Stimulated activated CD4-positive, alpha-beta T cell treated with anti-CD3 and anti-CD28 coated beads, Interleukin-15, amount 100 ng/mL, for 48 hours (primary cell): ENCODE data around the gene ADCY2.

Source experiments
- DNase-seq, 2 donors: peaks; one replicate each; pipeline ENCODE4 v3.0.0-alpha.2; 2020; ENCODE audit warnings: low read depth in 2 of 2

Gene ADCY2

DNA sequence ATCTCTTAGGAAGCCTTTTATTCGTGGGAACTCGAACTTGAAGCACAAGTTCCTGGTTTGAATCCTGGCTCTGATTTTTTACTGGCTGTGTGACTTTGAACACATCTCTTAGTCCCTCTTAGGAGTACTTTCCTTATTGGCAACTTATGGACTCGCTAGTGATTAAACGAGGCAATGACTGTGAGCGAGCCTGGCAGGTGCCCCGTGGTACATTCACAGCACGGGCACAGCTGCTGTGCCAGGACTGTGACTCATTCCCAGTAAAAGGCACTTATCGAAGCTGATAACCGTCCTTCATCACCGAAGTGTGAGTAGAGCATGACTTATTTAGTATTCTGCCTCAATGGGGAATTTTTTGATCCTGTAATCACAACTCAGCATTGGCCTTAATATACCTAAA lies 432.3 kb downstream of the ADCY2 start:
- DNase-seq: no peak

DNA sequence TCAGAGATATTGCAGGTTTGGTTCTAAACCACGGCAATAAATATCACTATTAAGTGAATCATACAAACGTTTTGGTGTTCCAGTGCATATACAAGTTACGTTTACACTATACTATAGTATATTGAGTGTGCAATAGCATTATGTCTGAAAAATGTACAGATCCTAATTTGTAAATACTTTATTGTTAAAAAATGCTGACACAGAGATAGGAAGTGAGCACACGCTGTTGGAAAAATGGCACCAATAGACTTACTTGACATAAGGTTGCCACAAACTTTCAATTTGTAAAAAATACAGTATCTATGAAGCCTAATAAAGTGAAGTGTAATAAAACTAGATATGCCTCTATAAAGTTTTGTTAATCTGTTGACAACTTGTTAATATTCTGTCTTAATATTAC lies 439.0 kb downstream of the ADCY2 start:
- DNase-seq: no peak

DNA sequence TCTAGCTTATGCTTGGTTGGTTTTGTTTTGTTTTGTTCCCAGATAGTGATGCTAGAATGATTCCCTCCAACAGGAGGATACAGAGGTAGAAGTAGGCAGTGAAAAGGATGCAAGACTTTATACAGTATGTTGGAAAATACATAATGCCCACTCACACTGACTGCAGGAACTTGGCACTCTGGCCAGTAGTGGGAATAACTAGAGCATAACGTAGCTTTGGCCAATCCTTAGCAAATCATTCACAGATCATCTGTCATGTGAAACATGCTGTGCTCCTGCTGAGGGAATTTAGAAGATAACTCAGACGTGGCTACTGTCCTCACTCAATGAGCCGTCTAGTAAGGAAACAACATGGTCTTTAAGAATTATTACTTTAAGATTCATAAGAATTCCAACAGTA lies 441.5 kb downstream of the ADCY2 start:
- DNase-seq: no peak

DNA sequence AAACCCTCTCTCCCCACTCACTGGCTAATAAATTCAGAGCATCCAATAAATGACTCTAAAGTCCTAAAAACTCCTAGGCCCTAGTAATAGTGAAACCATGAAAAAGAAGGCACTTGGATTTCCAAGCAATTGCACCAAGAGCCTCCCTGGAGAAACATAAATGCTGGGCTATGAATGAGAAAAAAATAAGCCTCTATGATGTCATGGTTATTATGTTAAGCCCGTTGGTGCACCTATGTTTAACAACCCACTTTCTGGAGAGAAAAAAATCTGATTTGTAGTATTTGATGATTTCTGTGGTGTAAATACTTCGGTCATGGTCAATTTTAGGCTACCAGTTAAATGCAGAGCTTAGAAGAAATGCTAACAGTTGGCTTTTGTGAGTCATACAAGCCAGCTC lies 446.6 kb downstream of the ADCY2 start:
- no peak for DNase-seq

DNA sequence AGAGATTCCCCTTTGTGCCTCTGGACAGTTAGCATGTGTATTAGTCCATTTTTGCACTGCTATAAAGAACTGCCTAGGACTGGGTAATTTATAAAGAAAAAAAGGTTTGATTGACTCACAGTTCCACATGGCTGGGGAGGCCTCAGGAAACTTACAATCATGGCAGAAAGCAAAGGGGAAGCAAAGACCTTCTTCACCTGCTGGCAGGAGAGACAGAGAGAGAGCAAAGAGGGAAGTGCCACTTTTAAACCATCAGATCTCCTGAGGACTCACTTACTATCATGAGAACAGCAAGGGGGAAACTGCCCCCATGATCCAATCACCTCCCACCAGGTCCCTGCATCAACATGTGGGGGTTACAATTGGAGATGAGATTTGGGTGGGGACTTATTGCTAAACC lies 449.0 kb downstream of the ADCY2 start:
- DNase-seq: no peak

DNA sequence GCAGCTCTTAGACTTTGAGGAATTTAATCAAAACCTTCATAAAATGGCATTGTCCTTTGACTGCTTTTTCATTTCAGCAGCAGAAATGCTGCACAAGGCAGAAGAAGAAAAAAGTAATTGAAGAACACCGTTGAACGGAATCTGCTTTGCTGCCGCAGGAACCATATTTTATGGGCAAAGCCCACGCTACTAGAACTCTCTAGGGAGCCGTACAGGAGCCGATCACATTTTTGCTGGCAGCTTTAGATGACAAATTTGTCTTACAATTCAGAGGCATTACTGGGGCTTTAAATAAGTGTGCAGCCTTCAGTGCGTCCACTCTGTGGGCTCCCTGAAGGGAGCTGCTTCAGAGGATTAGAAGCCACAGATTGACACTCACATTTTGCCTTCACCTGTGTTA lies 449.6 kb downstream of the ADCY2 start:
- no peak for DNase-seq

DNA sequence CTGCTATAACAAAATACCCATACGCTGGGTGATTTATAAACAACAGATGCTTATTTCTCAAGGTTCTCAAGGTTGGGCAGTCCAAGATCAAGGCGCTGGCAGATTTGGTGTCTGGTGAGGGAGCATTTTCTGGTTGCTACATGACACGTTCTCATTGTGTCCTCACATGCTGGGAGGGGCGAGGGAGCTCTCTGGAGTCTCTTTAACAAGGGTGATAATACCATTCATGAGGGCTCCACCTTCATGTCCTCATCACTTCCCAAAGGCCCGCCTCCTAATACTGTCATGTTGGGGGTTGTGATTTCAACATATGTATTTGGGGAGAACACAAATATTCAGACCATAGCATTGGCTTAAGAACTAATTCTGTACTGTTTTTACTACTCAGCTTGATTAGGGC lies 450.4 kb downstream of the ADCY2 start:
- DNase-seq: no peak

DNA sequence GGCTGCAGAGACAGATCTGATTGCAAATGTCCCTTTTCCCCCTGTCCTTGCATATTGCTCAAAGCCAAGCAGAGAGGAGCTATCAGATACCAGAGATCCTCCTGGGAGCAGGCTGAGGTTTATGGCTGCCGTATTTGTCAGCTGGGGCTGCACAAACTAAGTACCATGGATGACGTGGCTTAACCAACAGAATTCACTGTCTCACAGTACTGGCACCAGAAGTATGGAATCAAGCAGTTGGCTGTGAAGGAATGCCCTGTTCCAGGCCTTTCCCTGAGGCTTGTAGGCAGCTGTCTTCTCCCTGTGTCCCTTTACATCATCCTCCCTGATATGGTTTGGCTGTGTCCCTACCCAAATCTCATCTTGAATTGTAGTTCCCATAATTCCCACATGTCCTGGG lies 452.4 kb downstream of the ADCY2 start:
- DNase-seq: no peak

DNA sequence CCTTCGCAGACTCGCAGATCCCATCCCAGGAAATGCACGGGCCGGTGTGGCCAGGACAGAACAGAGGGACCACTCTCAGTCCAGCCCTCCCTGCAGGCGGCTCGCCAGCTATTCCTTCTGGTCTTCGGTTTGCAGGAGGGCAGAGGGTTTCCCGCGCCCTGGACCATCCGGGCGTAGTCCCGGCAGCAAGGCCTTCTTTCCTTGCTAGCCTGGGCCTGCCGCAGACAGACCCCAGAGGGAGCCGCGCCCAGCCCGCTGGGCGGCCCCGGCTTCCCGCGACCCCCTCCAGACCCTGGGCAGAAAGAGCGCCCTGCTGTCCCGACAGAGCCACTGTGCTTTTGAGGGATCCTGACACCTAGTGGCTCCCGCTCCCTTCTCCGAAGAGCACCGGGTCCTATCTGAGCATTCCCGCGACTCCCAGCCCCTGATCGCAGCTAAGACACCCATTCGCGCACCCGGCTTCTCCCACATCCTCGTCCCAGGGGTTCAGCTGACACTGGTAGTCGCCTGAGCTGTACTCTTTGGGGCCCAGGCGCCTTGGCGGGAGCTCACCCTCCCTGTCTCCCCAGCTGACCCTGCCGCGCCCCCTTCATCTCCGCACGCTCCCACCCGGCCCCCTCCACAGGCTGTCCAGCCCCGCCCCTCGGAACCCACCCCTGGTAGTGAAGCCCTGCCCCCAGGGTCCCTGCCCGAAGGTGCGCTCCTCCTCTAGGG lies 453.9 kb downstream of the ADCY2 start:
- DNase-seq: no peak

DNA sequence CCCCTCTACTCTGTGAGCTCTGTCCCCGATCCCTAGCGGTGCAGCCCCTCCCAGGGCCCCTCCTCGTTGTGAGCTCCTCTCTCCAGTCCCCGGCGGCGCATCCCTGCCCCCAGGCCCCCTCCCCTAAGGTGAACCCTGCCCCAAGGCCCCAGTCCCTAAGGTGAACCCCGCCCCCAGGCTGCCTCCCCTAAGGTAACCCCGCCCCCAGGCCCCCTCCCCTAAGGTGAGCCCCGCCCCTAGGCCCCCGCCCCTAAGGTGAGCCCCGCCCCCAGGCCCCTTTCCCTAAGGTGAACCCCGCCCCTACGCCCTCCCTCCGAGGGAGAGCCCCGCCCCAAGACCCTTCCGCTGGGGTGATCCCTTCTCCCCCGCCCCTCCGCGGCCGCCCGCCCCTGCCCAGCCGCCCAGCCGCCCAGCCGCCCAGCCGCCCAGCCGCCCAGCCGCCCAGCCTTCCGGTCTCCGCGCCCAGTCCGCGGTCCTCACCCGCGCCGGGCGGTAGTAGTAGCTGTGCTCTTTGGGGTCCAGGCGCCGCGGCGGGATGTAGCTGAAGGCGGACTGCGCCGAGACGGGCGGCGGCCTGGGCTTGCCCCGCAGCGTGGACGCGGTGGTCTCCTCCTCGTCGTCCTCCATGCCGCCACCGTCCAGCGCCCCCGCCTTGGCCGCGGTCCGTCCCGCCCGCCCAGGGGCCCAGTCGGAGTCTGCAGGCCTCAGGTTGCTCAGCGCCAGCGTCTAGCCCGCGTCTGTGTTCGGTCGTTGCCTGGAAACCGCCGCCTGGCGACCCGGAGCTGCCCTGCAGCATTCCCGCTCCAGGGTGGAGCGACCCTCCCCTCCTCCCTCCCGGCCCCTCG lies 454.7 kb downstream of the ADCY2 start, which contains the start of gene CFAP90:
TSS of gene CFAP90 (minus strand) at position 739 of the 845 bp plus-strand sequence. CDS start at position 627, 112 bp downstream.
- DNase-seq: no peak

DNA sequence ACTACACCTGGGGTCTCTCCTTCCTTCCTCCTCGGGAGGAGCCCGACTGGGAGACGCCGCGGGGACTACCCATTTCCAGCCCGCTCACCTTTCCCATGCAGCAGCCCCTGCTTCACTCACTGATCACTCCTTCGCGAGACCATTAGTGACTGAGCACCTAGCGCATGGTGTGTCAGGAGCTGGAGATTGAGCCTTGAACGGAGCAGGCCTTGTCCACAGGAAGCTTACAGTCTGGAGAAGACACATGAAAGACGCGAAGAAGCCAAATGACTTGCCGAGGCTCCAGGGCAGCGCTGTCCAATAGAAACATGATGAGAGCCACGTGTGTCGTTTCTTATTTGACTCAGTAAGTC lies 455.3 kb downstream of the ADCY2 start:
- no peak for DNase-seq

DNA sequence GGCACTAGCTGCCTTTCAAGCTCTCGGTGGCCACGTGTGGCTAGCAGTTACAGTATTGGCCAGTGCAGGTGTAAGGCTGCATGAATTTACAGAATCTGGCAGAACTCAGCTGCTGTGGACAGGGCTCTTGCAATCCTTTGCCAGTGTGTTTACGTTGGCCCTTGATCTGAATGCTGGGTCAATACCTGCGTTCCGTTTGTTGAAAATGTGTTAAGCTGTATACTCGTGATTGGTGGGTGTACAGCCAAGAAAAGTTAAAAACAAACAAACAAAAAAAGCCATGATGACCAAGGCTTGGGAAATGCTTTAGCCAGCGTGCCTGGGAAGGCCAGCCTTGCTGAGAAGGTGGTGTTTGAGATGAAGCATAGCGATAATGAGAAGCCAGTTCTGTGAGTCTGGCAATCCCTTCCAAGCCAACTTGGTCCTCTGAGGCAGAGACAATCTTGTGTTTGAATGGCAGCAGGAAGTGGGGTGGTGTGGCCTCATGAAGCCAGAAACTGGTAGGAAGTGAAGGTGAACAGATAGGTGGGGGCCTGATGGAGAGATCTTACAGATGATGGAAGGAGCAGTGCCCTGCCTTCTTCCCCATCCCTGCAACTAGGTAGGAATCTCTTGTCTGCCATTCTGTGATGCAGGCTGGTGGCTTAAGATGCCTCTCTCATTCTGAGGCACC lies 455.8 kb downstream of the ADCY2 start:
- DNase-seq: no peak

DNA sequence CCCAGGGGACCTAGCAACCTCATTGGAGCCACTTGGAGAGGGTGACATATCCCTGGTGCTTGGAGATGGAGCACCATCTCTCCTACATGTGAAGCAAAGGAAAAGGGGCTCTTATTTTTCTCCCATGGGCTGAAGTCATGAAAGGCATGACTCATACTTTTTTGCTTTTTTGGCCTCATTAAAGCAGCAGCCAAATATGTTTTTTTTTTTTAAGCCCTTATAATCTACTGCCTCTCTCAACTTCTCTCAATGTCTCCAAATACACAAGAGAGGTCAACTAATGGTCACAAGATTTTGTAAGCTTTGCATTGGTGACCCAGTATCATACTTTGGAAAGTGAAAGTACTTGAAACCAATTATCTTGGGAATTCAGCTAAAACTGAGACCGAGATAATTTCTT lies 456.6 kb downstream of the ADCY2 start:
- DNase-seq: no peak

DNA sequence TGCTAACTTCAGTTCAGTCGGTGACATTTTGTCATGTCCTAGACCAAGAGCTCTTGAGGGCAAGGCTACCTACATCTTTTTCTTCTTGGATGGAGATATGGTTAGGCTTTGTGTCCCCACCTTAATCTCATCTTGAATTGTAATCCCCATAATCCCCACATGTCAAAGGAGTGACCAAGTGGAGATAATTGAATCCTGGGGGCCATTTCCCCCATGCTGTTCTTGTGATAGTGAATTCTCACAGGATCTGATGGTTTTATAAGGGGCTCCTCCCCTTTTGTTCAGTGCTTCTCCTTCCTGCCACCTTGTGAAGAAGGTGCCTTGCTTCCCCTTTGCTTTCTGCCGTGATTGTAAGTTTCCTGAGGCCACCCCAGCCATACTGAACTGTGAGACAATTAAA lies 457.1 kb downstream of the ADCY2 start:
- no peak for DNase-seq

DNA sequence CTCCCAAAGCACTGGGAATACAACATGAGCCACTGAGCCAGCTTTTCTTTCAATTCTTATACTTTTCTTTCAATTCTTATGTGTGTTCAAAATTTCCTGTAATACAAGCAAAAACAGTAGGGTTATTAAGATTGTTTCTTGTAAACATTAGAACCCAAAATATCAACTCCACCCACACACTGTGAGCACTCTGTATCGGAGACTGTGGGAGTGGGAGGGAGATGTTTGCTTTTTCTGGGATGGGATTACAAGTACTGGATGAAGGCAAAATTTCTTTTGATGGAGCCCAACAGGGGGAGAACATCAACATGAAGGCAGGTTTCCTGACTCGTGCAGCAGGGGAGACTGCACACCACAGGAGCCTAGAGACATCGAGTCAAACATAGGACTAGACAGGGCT lies 459.7 kb downstream of the ADCY2 start:
- DNase-seq: no peak

DNA sequence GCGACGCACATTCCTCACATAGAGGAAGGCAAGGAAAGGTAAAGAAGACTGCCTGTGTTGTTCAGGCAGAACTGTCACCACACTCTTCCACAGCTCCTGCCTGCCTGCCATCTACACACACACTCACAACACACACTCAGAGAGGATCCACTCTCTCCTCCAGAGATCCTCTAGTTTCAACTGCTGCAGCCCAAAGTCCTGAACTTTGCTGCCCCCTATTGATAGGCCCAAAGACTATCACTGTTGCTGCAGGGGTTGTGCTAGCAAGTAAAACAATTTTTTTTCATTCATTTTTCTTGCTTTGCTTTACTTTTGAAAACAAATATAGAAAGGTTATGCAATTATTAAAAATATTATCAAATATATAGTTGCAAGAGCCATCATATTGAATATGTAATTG lies 460.9 kb downstream of the ADCY2 start:
- DNase-seq: no peak

DNA sequence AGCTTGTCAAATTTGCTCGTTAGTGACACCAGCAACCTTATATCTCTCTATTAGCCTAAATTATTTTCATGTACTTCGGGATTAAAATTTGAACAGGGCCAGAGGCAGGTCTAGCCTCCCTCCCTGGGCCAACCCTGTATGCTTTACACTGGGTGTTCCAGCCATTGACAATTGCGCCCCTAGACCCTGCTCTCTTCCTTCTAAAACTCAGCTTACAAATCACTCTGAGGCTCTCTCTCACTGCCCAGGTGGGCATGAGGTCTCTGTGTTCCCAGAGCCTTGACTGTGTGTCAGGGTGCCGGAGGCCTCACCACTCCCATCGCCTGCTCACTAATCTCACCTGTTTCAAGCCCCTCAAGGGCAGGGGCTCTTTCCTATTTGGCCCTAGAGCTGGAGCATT lies 461.4 kb downstream of the ADCY2 start:
- DNase-seq: no peak

DNA sequence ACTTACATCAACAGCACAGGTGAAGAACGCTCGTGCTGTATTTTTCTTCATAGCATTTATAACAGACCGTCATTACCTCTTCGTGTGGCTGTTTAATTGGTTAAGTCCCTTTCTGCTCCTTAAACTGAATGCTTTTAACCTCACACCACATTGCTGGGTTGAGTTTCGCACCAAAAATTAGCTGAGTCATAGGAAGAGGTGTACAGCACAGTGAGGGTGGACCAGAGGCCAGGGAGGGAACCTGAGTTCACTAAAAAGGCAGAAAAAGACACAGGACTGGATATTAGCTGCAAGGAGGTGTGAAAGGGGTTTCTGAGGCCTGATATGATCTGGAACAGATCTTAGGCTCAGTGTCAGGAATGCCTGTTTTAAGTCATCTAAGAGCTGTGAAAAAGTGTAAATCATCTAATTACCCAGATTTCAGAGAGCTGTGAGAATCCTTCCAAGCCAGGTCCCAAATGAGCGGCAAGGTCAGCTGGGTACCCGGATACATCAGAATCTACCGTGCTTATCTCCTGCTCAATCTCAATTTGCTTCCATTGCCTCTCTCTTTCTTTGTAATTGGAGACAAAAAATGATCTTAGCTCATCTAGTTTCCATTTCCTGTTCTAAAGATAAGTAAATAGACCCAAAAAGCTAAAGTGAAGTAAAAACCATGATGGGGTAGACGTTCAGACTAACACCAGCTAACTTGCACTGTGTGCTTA lies 462.1 kb downstream of the ADCY2 start:
- DNase-seq: no peak

DNA sequence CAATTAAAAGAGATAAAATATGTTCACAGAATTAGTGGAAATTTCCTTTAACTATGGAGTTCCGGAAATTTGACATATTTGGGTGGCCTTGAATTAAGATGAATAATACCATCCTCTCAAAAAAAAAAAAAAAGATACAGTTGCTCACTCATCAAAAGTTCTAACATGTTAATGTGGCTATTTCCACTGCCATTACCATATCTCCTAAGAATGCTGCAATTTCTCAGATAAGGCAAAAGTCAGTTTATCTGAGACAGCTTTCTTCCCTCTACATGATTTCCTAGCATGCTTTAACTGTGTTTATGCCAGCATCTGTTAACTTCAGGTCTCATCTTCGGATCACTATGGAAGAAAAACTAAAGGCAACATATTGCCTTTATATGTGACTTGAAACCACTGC lies 470.3 kb downstream of the ADCY2 start:
- no peak for DNase-seq

DNA sequence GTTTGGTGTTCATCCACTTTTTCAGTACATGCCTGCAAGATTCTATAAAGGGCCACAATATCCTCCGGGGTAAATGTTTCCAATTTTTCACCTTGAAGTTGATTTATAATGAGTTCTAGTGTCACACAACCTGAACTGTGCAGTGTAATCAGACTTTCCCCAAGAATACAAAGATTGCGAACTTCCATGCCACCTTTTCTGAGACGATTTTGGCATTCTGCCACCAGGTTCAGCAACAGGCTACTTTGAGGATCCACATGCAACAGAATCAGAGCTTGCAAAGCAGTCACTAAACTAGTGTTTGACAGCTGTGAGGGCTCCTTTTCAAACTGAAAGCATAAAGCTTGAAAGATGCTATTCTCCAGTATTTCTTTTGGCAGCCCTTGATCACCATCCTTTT lies 471.3 kb downstream of the ADCY2 start:
- no peak for DNase-seq

DNA sequence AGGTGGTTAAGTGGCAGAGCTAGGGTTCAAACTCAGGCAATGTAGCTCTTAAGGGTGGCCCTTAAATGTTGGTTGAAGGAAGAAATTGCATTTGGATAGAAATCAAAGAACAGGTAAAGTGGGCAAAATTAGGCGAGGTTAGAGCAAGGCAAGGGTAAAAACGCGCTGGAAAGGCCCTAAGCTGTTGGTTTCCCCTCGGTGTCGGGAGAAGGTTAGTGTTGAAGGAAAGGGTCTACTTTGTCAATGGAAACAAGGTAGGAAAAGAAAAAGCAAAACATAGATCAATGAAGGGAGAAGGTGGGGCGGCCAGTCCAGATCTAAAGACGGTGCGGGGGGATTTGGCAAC lies 472.5 kb downstream of the ADCY2 start:
- no peak for DNase-seq

DNA sequence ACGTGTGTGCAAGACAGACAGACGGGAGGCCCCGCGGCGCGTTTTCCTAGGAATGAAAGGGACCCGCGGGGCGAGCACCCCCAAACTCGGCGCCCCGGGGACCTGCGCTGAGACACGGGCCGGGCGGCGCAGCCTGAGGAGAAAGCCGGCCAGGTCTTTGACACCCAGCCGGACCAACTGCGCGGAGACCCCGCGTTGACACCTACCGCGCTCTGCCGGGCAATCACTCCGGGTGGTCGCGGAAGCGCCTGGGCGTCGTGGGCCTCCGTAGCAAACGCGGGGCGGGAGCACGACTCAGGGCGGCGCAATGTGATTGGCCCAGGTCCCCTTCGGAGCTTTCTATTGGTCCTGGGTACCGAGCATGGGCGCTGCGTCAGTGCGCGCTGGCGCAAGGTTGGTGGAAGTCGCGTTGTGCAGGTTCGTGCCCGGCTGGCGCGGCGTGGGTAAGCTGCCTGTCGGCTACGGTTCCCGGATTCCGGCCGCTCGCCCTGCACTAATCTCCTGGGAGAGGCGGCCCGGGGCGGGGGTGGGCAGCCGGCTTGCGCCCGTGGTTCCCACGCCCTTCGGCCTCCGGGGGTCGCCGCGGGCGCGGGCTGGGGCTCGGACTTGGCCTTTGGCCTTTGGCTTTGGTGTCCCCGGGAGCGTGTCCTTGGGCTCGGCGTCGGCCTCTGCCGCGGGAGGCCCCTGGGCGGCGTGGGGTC lies 473.0 kb downstream of the ADCY2 start, which contains the start of the genes FASTKD3 and MTRR:
TSS of gene FASTKD3 (minus strand) at position 259 of the 701 bp plus-strand sequence. CDS start 948 bp downstream, outside the sequence.
TSS of gene MTRR (plus strand) at position 376 of the 701 bp plus-strand sequence. CDS start 1,647 bp downstream, outside the sequence.
- peak; percentile 82 to 83 for DNase-seq
